ENCODE measurements around the gene FOXO3.

FOXO3 gene

DNA sequence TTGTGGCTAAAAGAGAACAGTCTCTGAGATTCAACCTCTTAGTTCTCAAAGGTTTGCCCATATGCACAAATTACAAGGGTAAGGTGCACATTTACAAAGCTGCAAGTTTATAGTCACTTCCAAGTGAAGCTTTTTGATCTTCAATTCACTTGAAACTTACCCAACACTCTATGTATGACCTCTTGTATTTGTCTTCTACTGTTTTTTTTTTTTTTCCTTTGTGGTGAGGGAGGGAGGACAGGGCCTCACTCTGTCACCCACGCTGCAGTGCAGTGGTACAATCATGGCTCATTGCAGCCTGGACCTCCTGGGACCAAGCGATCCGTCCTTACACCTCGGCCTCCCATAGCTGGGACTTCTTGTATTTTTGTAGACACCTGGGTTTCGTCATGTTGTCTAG lies 4.5 kb upstream of the FOXO3 start:
- DNase-seq: no peak

DNA sequence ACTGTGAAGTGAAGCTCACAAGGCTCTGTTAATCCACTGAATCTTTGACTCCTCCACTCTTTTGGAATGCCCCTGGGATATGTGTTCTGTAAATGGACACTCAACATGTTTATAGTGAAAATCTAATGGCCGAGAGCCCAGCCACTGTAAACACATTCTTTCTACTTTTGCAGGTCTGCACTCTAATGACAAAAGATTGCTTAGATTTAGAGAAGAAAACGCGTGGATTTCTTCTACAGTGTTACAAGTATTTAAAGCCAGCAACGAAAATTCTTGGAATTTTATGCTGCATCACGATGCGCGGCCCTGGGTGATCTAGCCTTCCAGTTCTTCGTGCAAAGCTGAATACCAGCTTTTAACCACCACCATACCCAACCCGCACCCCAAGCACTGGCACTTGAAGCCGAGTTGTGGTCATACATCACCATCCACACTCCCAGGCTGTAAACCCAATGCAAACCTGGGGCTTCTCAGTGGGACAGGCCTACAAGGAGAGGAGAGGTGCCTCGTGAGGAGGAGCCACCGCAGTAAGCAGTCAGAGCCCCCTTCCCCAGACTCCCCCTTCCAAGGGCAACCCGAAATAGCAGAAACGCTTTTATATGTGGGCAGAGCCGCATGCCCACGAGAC lies 3.7 kb upstream of the FOXO3 start:
- no peak for DNase-seq

GRCh38 chr6:108557494-108558371 lies 3.0 kb upstream of the FOXO3 start:
- DNase-seq: peak; percentile 87 to 94 (median 91)

- DNase-seq: peak; percentile 100
Measured at GRCh38 chr6:108558372-108559096, 2.2 kb upstream of the FOXO3 start.

DNA sequence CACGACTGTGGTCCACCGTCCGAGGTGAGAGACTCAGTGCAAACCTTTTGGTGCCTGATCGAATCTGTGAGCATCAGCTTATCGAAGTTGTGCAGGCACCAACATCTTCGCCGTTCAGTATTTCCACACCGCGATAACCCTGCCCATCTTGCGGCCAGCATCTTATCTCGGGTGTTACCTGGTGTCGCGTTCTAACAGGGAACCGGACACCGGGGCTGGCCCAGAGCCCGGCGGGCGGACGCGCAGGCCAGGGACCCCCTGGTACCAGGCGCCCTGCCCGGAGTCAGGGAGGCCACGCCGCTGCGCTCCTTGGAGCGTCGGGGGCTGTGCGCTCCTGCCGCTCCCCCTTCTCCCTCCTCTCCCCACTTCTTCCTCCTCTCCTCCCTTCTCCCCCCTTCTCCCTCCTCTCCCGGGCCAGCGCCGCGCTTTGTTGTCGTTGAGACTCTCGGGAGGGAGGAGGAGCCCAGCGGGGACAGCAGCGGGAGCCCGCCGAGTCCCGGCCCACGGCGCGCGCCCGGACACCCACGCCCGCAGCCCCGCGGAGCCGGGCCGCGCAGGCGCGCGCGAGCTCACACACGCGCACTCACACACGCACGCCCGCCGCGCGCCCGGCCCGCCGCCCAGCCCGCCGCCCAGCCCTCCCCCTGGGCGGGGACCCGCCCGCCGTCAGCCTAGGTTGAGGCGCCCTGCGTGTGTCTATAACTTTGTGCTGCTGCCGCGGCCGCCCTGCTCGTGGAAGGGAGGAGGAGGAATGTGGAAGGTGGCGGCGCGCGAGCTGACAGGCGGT lies 1.4 kb upstream of the FOXO3 start:
- peak; percentile 95 to 99 (median 97) for DNase-seq

GRCh38 chr6:108559884-108560462 lies 744 bp upstream of the FOXO3 start:
- DNase-seq: peak in 1 of 4 experiments; percentile 60

DNA sequence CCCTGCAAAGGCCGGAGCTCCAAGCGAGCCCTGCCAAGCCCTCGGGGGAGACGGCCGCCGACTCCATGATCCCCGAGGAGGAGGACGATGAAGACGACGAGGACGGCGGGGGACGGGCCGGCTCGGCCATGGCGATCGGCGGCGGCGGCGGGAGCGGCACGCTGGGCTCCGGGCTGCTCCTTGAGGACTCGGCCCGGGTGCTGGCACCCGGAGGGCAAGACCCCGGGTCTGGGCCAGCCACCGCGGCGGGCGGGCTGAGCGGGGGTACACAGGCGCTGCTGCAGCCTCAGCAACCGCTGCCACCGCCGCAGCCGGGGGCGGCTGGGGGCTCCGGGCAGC lies 561 bp downstream of the FOXO3 start:
- peak in 1 of 4 experiments; percentile 23 for DNase-seq

DNA sequence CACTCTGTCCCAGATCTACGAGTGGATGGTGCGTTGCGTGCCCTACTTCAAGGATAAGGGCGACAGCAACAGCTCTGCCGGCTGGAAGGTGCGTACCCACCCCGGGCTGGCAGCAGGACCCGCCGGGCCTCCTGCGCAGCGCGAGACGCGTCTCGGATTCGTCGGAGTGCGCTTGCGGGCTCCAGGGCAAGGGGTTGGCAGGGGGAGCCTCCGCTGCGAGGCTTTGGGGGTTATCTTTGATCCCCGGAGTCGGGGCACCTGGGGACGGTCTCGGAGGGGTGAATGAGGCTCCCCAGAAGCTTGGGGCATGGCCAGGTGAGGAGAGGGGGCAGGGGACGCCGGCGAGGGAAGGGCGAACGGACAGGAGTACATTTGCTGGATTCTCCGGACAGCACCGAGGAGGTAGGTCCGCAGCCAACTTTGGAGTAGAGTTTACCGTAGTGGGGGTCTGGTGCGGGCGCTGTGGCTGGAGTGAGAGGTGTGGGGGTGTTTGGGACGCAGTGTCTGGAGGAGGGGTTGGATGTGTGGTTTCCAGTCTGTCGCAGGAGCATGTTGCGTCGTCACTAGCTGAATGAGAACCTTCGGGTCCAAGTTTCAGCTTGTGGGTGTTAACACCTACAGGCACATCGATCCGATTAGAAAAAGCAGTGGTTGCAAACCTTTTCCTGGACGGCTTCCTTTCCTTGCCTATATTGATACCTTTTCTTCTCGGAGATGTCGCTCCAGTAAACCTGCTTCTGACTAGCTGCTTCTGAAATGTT lies 1.2 kb downstream of the FOXO3 start:
- peak; percentile 47 to 59 (median 52) for DNase-seq

- peak; percentile 69 to 85 (median 74) for DNase-seq
Measured at GRCh38 chr6:108562503-108562993, 1.8 kb downstream of the FOXO3 start.

DNA sequence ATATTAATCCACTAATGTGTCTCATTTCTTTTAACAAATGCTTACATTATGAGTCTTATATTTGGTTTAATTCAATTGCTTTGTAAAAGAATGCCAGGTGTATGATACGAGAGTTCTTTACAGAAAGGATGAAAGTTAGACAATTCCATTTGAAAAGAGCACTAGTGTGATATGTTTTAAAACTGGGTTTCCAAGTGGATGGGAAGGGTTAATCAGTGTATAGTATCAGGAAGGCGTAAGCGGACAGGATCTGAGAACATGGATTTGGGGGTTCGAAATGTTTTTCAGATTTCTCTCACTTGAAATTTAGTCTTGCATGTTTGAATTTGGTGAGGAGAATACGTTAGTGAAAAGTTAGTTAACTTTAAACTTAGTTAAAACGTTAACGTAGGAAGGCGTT lies 2.6 kb downstream of the FOXO3 start:
- no peak for DNase-seq

- peak in 2 of 4 experiments; percentile 46 to 67 for DNase-seq
Measured at GRCh38 chr6:108564178-108564577, 3.5 kb downstream of the FOXO3 start.

DNA sequence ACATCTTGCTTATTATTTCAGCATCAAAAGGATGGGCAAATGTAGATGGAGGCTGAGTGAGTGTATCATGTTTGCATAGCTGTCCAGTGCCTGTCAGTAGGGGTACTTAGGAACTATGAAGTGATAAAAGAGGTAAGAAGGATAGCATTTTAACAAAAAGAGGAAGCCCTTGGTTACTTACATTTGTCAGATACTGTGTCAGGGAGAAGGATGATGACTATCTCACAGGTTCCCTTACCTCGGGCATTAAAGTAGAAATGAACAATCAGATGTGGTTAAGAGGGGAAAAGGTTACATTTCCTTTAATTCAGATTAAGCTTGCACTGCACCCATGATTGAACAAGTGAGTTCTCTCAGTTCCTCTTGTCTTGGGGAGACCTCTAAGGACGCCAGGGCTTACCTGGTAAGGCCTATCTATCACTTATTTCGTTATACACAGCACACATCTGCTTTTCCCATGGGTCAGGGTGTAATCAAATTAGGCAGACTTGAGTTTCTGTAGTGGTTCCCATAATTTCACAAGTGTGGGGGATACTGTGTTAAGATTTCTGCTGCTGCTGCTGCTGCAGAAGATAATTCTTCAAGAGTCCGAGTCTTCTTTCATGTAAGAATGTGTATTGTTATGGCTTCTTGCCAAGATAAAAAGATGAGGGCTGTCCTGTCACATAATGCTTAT lies 4.5 kb downstream of the FOXO3 start:
- DNase-seq: peak; percentile 39 to 69 (median 49)

GRCh38 chr6:108565893-108566292 lies 5.2 kb downstream of the FOXO3 start:
- peak; percentile 85 to 98 (median 94) for DNase-seq

GRCh38 chr6:108566406-108566805 lies 5.7 kb downstream of the FOXO3 start:
- DNase-seq: no peak

DNA sequence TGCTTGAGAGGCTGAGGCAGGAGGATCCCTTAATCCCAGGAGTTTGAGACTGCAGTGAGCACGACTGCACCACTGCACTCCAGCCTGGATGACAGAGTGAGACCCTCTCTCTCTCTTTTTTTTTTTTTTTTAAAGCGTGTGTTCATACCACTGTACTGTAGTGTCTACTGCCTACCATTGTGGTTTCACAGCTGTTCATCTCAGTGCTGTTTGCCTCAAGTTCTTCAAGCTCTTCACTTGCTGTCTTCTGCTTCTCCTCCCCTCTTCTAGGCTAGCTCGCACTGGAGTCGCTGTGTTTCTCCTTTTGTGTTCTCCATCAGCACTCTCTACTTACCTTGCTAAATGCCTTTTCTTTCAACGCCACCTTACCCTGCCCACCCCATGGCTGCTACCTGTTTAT lies 7.4 kb downstream of the FOXO3 start:
- no peak for DNase-seq

DNA sequence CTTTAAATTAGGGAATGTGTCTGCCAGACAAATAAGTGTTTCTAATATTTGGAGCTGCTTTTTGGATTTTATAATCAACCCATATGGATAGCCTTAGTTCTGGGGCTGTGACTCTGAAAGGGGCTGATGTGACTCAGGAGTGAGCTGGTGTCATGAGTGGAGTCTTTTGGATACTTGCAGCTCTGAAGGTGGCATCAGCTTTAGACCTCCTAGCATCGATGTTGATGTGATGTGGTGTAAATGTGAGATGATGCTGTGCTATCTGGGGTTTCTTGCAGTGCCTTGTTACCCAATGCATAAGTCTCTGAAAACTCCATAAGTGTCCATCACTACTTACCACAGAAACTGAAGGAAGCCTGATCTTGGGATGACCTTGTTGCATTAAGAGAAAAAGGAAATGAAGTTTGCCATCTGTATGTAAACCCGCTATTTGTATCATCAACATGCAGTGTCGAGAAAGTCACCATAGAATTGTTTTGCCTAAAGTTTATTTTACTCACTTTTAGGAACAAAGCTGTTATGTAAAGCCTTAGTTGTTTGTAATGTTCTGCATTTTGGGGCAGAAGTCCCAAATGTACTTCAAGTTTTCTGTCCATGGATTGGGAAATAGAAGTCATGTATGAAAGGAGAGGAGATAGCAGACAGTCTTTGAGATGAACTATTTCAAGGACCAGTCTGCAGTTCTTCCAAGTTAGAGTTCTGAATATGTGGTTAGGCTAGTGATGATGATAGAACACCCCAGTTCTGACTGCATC lies 8.0 kb downstream of the FOXO3 start:
- DNase-seq: peak in 2 of 4 experiments; percentile 60 to 63

DNA sequence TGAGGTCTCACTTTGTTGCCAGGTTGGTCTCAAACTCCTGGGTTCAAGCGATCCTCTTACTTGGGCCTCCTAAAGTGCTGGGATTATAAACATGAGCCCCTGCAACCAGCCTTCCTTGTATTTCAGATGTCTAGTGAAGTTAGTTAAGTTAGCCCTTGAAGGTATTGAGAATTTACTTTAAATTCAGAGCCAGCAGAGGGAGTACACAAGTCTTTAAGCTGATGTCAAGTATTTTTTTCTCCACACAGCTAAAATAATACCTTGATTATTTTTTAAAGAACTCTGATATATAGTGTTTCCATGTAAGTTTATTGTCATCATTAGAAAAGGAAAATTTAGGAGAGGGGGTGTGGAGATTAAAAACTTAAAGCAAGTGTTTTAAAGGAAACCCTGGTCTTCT lies 9.8 kb downstream of the FOXO3 start:
- DNase-seq: no peak

DNA sequence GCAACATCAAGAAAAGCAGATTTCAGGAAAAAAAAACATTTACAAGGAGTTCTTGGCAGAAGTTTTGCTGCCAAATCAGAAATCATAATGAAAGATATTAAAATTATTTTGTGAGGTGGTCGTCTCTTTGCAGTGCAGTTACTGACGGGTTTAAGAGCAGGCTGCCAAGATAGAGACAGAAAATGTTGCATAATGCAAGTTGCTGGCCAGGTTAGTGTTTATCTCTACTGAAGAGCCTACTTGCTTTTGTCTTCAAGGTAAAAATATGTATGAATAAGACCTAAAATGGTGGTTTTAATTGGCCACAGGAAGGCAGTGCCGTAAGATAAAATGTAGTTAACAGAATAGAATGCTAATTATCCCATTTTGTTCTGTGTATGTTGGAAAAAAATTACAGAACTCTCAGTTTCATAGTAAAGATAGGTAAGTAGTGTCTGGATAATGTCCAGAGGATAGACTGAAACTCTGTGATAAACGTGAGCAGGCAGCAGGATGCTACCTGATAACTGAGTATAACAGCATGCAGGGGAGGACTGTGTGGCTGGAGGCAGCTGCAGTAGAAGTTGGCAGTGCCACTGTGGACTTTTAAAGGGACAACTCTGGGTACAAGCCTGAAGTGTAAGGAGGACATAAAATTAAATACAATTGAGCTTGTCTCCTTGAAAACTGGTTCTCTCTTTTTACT lies 13.9 kb downstream of the FOXO3 start:
- no peak for DNase-seq

- DNase-seq: no peak
Measured at GRCh38 chr6:108575905-108576494, 15.3 kb downstream of the FOXO3 start.
